ENCODE data around the gene PLA2G4F.

Gene PLA2G4F

GRCh38 chr15:42163947-42164550 is 7.6 kb upstream of the PLA2G4F start:
- no peak for DNase-seq (ENCODE audit: low read depth in 2 of 2)

GRCh38 chr15:42163291-42163690 is 6.9 kb upstream of the PLA2G4F start:
- DNase-seq (ENCODE audit: low read depth in 2 of 2), result no peak

- DNase-seq (ENCODE audit: low read depth in 2 of 2), result no peak
These were observed 3.7 kb upstream of the PLA2G4F start for GRCh38 chr15:42160136-42160535.

- no peak for DNase-seq (ENCODE audit: low read depth in 2 of 2)
These were observed 3.1 kb upstream of the PLA2G4F start for GRCh38 chr15:42159381-42160015.

GRCh38 chr15:42158941-42159340 is 2.5 kb upstream of the PLA2G4F start:
- DNase-seq (ENCODE audit: low read depth in 2 of 2), result no peak

DNA sequence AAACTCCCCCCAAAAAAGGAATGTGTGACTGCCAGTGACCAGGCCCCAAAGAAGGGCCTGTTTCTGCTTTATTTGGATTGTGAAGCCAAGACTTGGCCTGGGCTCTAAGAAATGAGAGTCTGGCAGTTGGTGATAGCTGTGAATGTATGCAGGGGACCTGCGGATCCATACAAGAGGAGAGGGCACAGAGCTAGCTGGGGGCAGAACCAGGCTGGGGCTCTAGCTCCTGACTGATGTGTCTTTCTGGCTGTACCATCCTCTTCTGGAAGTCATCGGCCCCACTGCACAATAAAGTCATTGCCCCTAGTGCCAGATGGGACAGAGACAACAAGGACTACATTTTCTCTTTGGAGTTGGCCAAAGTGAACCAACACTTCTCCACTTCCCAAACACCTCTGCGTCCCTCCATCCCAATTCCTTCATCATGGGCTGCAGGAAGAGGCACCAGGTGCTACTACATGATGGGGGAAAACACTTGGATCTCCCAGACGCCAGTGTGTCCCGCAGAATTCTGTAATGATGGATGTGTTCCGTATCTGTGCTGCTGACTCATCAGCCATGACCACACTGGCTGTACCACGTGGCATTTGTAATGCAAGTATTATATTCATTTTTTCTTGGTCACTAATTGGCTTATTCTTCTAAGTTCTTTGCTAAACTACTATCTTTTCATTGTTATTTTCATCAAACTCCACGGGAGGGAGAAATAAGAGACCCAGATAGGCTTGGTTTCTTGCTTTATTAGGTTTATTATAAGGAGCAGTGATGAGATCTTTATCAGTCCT is 1.7 kb upstream of the PLA2G4F start:
- DNase-seq (ENCODE audit: low read depth in 2 of 2), result peak; percentile 8 to 34

GRCh38 chr15:42157381-42157780 is 945 bp upstream of the PLA2G4F start:
- DNase-seq (ENCODE audit: low read depth in 2 of 2), result no peak

DNA sequence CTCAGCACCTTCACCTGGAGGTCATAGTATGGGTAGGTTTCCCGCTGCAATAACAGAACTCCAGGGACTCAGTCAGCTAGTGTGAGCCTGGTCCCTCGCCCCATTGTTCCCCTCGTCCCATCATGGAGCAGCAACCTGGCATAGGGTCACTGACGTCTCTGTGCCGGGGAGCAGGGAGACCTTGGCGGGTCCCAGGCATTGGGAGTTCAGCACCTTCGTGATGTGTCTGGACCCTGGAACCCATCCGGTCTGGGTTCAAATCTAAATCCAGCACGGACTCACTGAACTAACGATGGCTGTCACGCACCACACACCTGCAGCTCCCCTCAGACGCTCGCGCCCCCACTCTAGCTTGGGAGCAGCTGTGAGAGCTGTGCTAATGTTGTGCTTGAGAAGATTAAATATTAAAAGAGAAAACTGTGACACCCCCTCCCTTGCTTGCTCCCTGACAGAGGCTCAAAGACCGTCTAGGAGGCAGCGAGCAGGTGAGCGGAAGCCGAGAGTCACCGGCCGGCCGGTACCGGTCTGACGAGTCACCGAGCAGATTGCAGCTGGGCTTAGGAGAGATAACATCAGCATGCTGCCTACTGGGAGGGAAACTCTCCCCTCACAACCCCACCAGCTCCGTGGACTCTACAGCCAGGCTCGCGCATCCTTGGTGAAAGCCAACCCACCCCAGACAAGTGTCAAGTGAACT is 742 bp downstream of the PLA2G4F start:
- DNase-seq (ENCODE audit: low read depth in 2 of 2), result no peak

DNA sequence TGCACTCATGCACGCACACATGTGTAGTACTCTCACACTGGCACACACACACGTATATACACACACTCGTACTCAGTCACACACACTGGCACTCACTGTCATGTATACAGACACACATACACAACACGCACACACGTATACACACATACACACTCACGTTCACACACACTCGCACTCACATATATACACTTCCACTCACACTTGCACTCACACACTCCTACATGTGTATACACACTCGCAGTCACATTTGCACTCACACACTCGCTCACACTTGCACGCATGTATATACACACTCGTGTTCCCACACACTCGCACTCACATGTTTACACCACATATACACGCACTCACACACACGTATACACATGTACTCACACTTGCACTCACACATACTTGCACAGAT is 1.5 kb downstream of the PLA2G4F start:
- DNase-seq (ENCODE audit: low read depth in 2 of 2), result no peak

GRCh38 chr15:42154212-42154941 is 2.1 kb downstream of the PLA2G4F start:
- no peak for DNase-seq (ENCODE audit: low read depth in 2 of 2)

GRCh38 chr15:42153874-42154211 is 2.6 kb downstream of the PLA2G4F start:
- no peak for DNase-seq (ENCODE audit: low read depth in 2 of 2)

GRCh38 chr15:42152921-42153698 is 3.3 kb downstream of the PLA2G4F start:
- no peak for DNase-seq (ENCODE audit: low read depth in 2 of 2)

- DNase-seq (ENCODE audit: low read depth in 2 of 2), result no peak
These were observed 4.1 kb downstream of the PLA2G4F start for GRCh38 chr15:42152196-42152920.

DNA sequence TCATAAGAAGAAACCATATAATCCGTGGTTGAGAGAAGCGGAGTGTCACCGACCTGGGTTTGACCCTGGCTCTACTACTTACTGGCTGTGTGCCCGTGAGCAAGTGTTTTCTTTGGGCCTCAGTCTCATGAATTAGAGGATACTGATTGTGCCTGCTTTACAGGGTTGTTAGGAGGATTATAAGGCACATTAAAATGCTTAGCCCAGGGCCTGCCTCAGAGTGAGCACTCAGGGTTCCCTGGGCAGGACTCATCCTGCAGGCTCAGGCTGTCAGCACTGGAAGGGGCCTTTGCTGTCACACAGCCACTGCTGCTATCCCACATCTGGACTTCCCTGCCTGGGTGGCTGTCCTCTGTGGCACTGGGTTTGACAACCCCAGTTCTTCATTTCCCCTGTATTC is 4.7 kb downstream of the PLA2G4F start:
- DNase-seq (ENCODE audit: low read depth in 2 of 2), result no peak

DNA sequence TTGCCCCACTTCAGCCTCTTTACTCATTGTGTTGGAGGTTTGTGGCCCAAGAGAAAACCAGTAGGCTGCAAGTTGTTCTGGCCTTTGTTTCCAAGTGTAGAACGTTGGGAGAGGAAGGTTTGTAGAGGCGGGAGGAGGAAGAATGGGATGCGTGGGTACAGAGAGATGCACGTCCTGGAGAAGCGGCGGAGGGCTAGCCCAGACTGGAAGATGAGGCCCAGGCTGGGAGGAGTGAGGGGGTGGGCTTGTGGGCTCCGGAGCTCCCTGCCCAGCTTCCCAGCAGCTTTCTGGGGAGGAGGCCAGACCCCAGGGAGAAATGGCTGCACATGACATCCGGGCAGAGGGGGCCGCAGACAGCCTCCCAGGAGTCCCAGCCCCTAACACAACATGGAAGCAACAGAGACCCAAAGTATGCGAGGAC is 5.3 kb downstream of the PLA2G4F start:
- no peak for DNase-seq (ENCODE audit: low read depth in 2 of 2)

GRCh38 chr15:42150219-42150970 is 6.0 kb downstream of the PLA2G4F start:
- DNase-seq (ENCODE audit: low read depth in 2 of 2), result no peak

GRCh38 chr15:42149493-42150218 is 6.8 kb downstream of the PLA2G4F start:
- DNase-seq (ENCODE audit: low read depth in 2 of 2), result no peak

DNA sequence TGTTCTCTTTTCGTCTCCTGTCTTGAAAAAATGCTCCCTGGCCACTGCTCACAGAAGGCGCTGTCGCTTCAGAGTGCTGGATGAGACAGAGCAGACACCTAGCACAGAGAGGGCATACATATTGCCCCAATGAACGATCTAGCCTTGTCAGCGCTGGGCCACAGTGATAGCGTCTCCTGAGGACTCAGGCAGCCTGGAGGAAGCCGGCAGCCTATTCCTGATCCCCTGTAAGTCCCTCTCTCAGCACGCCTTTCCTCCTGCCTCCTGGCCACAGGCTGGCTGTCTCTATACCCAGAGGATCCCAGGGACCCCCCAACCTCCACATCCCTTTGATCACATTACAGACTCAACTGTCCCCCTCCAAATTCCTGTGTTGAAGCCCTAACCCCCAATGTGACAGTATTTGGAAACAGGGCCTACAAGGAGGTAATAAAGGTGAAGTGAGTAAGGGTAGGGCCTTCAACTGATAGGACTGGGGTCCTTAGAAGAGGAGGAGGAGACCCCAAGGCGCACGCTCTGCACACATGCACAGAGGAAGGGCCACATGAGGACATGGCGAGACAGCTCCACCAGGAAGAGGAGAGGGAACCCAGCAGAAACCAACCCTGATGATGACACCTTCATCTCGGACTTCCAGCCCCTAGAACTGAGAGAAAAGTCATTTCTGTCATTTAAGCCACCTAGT is 7.5 kb downstream of the PLA2G4F start:
- DNase-seq (ENCODE audit: low read depth in 2 of 2), result no peak

DNA sequence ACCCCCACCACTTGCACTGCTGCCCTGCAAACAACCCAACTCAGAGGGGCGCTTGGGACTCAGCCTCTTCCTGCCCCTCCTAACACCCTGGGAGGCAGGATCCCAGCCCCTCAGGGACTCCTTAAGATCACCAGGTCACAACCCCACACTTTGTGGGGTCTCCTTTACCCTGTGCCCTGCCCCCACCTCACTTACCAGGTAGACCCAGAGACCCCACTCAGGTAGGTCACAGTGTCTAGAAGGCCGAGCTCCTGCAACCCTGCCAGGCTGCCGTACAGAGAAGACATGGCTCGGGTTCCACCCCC is 9.1 kb downstream of the PLA2G4F start:
- no peak for DNase-seq (ENCODE audit: low read depth in 2 of 2)

All from fibroblast of skin of left quadriceps (primary cell).